ENCODE data around the gene MXRA7. TPM values are rescaled to one million over a fixed set of nuclear protein-coding genes. Genes with fewer than 3 reads are reported as not detected.
A peak's percentile ranks its signal among the peaks of the same experiment; 100 is the strongest.
"Not testable (repeated sequence)": the region's sequence is repeated elsewhere in the genome, so short reads cannot be mapped to it uniquely, and the experiment has no call there.

Gene MXRA7
- total and polyA plus RNA-seq, 2 experiments from 2014 or later: 101 to 164 TPM

DNA sequence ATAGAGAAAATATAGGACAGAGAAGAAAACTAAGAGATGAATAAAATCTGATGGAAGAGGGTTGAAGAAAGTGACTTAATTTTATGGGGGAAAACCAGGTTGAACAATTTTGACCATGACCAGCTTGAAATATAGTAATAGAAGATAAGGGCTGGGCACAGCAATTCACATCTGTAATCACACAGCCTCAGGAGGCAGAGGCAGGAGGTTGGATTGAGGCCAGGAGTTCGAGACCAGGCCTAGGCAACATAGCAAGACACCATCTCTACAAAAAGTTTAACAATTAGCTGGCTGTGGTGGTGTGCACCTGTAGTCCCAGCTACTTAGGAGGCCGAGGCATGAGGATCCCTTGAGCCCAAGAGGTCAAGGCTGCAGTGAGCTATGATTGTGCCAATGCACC, 8.7 kb downstream of the MXRA7 start:
- Histone ChIP-seq H3K27ac (peak overlapping the region; percentile 89), H3K27me3 (no peaks in the 10 kb centered on the region), H3K4me1 (ENCODE audit: low read depth) (peaks cover 46% of the 10 kb centered on the region), H3K36me3 (no peaks in the 10 kb centered on the region), H3K4me3 (no peak overlapping the region), H3K9me3 (ENCODE audit: low read depth) (no peaks in the 10 kb centered on the region)
- no peak for DNase-seq (ENCODE audit: low read depth in 1 of 2, low spot score in 1 of 2)
- no peak for TF ChIP-seq CTCF (IDR thresholded peaks at IDR 0.05; ENCODE audit: low read depth, low read length)

GRCh38 chr17:76701471-76701967, 9.2 kb downstream of the MXRA7 start:
- DNase-seq (ENCODE audit: low read depth in 1 of 2, low spot score in 1 of 2): no peak
- Histone ChIP-seq H3K4me1 (ENCODE audit: low read depth) (peaks cover 51% of the 10 kb centered on the region), H3K4me3 (no peak overlapping the region), H3K9me3 (ENCODE audit: low read depth) (no peaks in the 10 kb centered on the region), H3K36me3 (no peaks in the 10 kb centered on the region), H3K27ac (peak overlapping the region; percentile 89), H3K27me3 (no peaks in the 10 kb centered on the region)
- TF ChIP-seq CTCF (IDR thresholded peaks at IDR 0.05; ENCODE audit: low read depth, low read length): no peak

GRCh38 chr17:76700617-76701470, 9.9 kb downstream of the MXRA7 start:
- peak; percentile 71 to 80 for DNase-seq (ENCODE audit: low read depth in 1 of 2, low spot score in 1 of 2)
- no peak for TF ChIP-seq CTCF (IDR thresholded peaks at IDR 0.05; ENCODE audit: low read depth, low read length)
- peak overlapping the region; percentile 89 for H3K27ac ChIP-seq
- no peaks in the 10 kb centered on the region for H3K9me3 ChIP-seq (ENCODE audit: low read depth)
- H3K27me3 ChIP-seq: no peaks in the 10 kb centered on the region
- H3K4me1 ChIP-seq (ENCODE audit: low read depth): peaks cover 51% of the 10 kb centered on the region
- no peaks in the 10 kb centered on the region for H3K36me3 ChIP-seq
- H3K4me3 ChIP-seq: no peak overlapping the region

- Histone ChIP-seq H3K9me3 (ENCODE audit: low read depth) (no peaks in the 10 kb centered on the region), H3K4me3 (no peak overlapping the region), H3K27ac (peak overlapping the region; percentile 89), H3K27me3 (no peaks in the 10 kb centered on the region), H3K36me3 (no peaks in the 10 kb centered on the region), H3K4me1 (ENCODE audit: low read depth) (peaks cover 51% of the 10 kb centered on the region)
- no peak for TF ChIP-seq CTCF (IDR thresholded peaks at IDR 0.05; ENCODE audit: low read depth, low read length)
- no peak for DNase-seq (ENCODE audit: low read depth in 1 of 2, low spot score in 1 of 2)
Measured at GRCh38 chr17:76700270-76700616, 10.5 kb downstream of the MXRA7 start.

GRCh38 chr17:76698466-76698977, 12.2 kb downstream of the MXRA7 start:
- H3K27ac ChIP-seq: peak overlapping the region; percentile 100
- not testable (repeated sequence) for H3K4me3 ChIP-seq; H3K9me3 ChIP-seq (ENCODE audit: low read depth); H3K27me3 ChIP-seq; H3K36me3 ChIP-seq; DNase-seq (ENCODE audit: low read depth in 1 of 2, low spot score in 1 of 2)
- peaks cover 46% of the 10 kb centered on the region for H3K4me1 ChIP-seq (ENCODE audit: low read depth)
